HEK293 (cell line): ENCODE data around the gene CCNT1.

Source experiments
- KLF7 ChIP-seq: fragments of 450-650 bp; formaldehyde crosslinking; IDR thresholded peaks from 2 replicates; pipeline ENCODE4 v1.5.1; 2016; ENCODE audit warnings: missing biosample characterization, missing genetic modification characterization, borderline replicate concordance
- MYNN ChIP-seq: fragments of 450-650 bp; formaldehyde crosslinking; IDR thresholded peaks from 2 replicates; pipeline ENCODE4 v1.5.1; 2016; ENCODE audit warnings: missing biosample characterization, missing genetic modification characterization, borderline replicate concordance
- PRDM1 ChIP-seq: fragments of 450-650 bp; formaldehyde crosslinking; IDR thresholded peaks from 2 replicates; pipeline ENCODE4; 2016; ENCODE audit warnings: missing biosample characterization, missing genetic modification characterization
- ZBTB1 ChIP-seq: fragments of 450-650 bp; formaldehyde crosslinking; IDR thresholded peaks from 2 replicates; pipeline ENCODE4 v1.5.1; 2016; ENCODE audit warnings: missing biosample characterization, missing genetic modification characterization
- ZBTB7A ChIP-seq: fragments of 450-650 bp; formaldehyde crosslinking; IDR thresholded peaks from 2 replicates; pipeline ENCODE4 v1.5.1; 2016; ENCODE audit warnings: low read depth, missing biosample characterization, missing genetic modification characterization
- ZNF10 ChIP-seq: fragments of 450-650 bp; formaldehyde crosslinking; IDR thresholded peaks from 2 replicates; pipeline ENCODE4 v1.5.1; 2017; ENCODE audit warnings: missing biosample characterization, missing genetic modification characterization
- ZNF146 ChIP-seq: fragments of 450-650 bp; formaldehyde crosslinking; IDR thresholded peaks from 2 replicates; pipeline ENCODE4 v1.5.1; 2016; ENCODE audit warnings: missing biosample characterization, missing genetic modification characterization
- ZNF175 ChIP-seq: fragments of 450-650 bp; formaldehyde crosslinking; IDR thresholded peaks from 2 replicates; pipeline ENCODE4 v1.5.1; 2016; ENCODE audit warnings: missing biosample characterization, missing genetic modification characterization
- ZNF223 ChIP-seq: fragments of 450-650 bp; formaldehyde crosslinking; IDR thresholded peaks from 2 replicates; pipeline ENCODE4 v1.5.1; 2016; ENCODE audit warnings: missing biosample characterization, missing genetic modification characterization
- ZNF24 ChIP-seq: fragments of 450-650 bp; formaldehyde crosslinking; IDR thresholded peaks from 2 replicates; pipeline ENCODE4 v1.5.1; 2016; ENCODE audit warnings: missing biosample characterization, missing genetic modification characterization
- ZNF391 ChIP-seq: fragments of 450-650 bp; formaldehyde crosslinking; IDR thresholded peaks from 2 replicates; pipeline ENCODE4 v1.5.1; 2016; ENCODE audit warnings: low read depth, missing biosample characterization, missing genetic modification characterization, borderline replicate concordance
- ZNF426 ChIP-seq: fragments of 450-650 bp; formaldehyde crosslinking; IDR thresholded peaks from 2 replicates; pipeline ENCODE4 v1.5.1; 2017; ENCODE audit warnings: missing biosample characterization, missing genetic modification characterization, mild to moderate bottlenecking, inconsistent platforms, moderate library complexity
- ZNF660 ChIP-seq: fragments of 450-650 bp; IDR thresholded peaks from 2 replicates; pipeline ENCODE4 v1.5.1; 2018; ENCODE audit warnings: missing biosample characterization, mild to moderate bottlenecking, missing genetic modification characterization
- ZNF664 ChIP-seq: fragments of 450-650 bp; formaldehyde crosslinking; IDR thresholded peaks from 2 replicates; pipeline ENCODE4 v1.5.1; 2016; ENCODE audit warnings: missing biosample characterization, missing genetic modification characterization
- ZNF670 ChIP-seq: fragments of 450-650 bp; formaldehyde crosslinking; IDR thresholded peaks from 2 replicates; pipeline ENCODE4 v1.5.1; 2016; ENCODE audit warnings: missing biosample characterization, missing genetic modification characterization, low read depth
- ZNF707 ChIP-seq: fragments of 450-650 bp; formaldehyde crosslinking; IDR thresholded peaks from 2 replicates; pipeline ENCODE4 v1.5.1; 2016; ENCODE audit warnings: missing biosample characterization, missing genetic modification characterization
- ZNF76 ChIP-seq: fragments of 450-650 bp; formaldehyde crosslinking; IDR thresholded peaks from 2 replicates; pipeline ENCODE4; 2016; ENCODE audit warnings: low read depth, missing biosample characterization, missing genetic modification characterization, borderline replicate concordance
- ZNF776 ChIP-seq: fragments of 450-650 bp; formaldehyde crosslinking; IDR thresholded peaks from 2 replicates; pipeline ENCODE4 v1.5.0; 2017; ENCODE audit warnings: missing biosample characterization, missing genetic modification characterization, borderline replicate concordance
- TF ChIP-seq, protein P1 (sequence below): fragments of 450-650 bp; formaldehyde crosslinking; IDR thresholded peaks from 2 replicates; pipeline ENCODE4 v1.5.1; 2016; ENCODE audit warnings: missing biosample characterization, missing genetic modification characterization
- TF ChIP-seq, protein P2 (sequence below): fragments of 450-650 bp; formaldehyde crosslinking; optimal IDR thresholded peaks from 2 replicates; pipeline ENCODE3; 2016; ENCODE audit warnings: missing biosample characterization, mild to moderate bottlenecking, missing genetic modification characterization
- TF ChIP-seq, protein P3 (sequence below): fragments of 450-650 bp; IDR thresholded peaks from 2 replicates; pipeline ENCODE4 v1.5.1; 2018; ENCODE audit warnings: missing biosample characterization, mild to moderate bottlenecking, missing genetic modification characterization
- TF ChIP-seq, protein P4 (sequence below): fragments of 450-650 bp; IDR thresholded peaks from 2 replicates; pipeline ENCODE4 v1.5.1; 2018; ENCODE audit warnings: missing biosample characterization, missing genetic modification characterization
- TF ChIP-seq, protein P5 (sequence below): fragments of 450-650 bp; formaldehyde crosslinking; IDR thresholded peaks from 2 replicates; pipeline ENCODE4 v1.5.1; 2016; ENCODE audit warnings: missing biosample characterization, missing genetic modification characterization
- TF ChIP-seq, protein P6 (sequence below): fragments of 450-650 bp; formaldehyde crosslinking; IDR thresholded peaks from 2 replicates; pipeline ENCODE4 v1.5.1; 2016; ENCODE audit warnings: missing biosample characterization, missing genetic modification characterization, low read depth
- TF ChIP-seq, protein P7 (sequence below): fragments of 450-650 bp; formaldehyde crosslinking; IDR thresholded peaks from 2 replicates; pipeline ENCODE4 v1.5.1; 2016; ENCODE audit warnings: missing biosample characterization, missing genetic modification characterization

The CCNT1 gene

DNA sequence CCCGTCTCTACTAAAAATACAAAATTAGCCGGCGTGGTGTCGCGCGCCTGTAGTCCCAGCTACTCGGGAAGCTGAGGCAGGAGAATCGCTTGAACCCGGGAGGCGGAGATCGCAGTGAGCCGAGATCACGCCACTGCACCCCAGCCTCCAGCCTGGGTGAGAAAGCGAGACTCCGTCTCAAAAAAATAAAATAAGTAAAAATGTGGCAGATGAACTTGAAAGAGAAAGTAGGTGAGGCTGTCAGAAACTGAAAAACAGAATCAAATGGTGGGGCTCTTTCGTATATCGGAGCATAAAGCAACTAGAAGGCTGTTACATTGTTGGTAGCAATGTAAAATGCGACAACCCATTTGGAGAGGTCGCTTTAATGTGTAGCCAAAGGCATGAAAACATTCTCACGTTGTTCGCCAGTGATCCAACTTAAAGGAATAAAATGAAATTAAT, 767 bp upstream of the CCNT1 start (continued):
- TF ChIP-seq ZBTB7A (tag by site-specific recombination) (peak; percentile 6; the same call in 1 of the 2 replicates), PRDM1 (tag by site-specific recombination) (peak; percentile 42; the same call in 1 of the 2 replicates), ZNF146 (tag by site-specific recombination) (no peak), ZNF391 (tag by site-specific recombination) (peak; percentile 6; the same call in 1 of the 2 replicates), ZNF10 (no peak), ZNF76 (tag by site-specific recombination) (no peak), ZNF664 (tag by site-specific recombination) (peak; percentile 9; the same call in 1 of the 2 replicates), ZNF670 (tag by site-specific recombination) (no peak), MYNN (0 out of 2 replicates have a peak, but pooled peaks have one; percentile 4), ZNF776 (no peak), KLF7 (tag by site-specific recombination) (no peak), ZNF660 (tag by site-specific recombination) (no peak), ZBTB1 (0 out of 2 replicates have a peak, but pooled peaks have one; percentile 20), ZNF707 (peak; percentile 54; the same call in 1 of the 2 replicates), ZNF426 (tag by site-specific recombination) (no peak), ZNF24 (tag by site-specific recombination) (0 out of 2 replicates have a peak, but pooled peaks have one; percentile 43), ZNF223 (tag by site-specific recombination) (no peak), ZNF175 (tag by site-specific recombination) (no peak)
- TF ChIP-seq, protein P1, sequence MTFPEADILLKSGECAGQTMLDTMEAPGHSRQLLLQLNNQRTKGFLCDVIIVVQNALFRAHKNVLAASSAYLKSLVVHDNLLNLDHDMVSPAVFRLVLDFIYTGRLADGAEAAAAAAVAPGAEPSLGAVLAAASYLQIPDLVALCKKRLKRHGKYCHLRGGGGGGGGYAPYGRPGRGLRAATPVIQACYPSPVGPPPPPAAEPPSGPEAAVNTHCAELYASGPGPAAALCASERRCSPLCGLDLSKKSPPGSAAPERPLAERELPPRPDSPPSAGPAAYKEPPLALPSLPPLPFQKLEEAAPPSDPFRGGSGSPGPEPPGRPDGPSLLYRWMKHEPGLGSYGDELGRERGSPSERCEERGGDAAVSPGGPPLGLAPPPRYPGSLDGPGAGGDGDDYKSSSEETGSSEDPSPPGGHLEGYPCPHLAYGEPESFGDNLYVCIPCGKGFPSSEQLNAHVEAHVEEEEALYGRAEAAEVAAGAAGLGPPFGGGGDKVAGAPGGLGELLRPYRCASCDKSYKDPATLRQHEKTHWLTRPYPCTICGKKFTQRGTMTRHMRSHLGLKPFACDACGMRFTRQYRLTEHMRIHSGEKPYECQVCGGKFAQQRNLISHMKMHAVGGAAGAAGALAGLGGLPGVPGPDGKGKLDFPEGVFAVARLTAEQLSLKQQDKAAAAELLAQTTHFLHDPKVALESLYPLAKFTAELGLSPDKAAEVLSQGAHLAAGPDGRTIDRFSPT (tag by site-specific recombination) = no peak
- TF ChIP-seq, protein P2, sequence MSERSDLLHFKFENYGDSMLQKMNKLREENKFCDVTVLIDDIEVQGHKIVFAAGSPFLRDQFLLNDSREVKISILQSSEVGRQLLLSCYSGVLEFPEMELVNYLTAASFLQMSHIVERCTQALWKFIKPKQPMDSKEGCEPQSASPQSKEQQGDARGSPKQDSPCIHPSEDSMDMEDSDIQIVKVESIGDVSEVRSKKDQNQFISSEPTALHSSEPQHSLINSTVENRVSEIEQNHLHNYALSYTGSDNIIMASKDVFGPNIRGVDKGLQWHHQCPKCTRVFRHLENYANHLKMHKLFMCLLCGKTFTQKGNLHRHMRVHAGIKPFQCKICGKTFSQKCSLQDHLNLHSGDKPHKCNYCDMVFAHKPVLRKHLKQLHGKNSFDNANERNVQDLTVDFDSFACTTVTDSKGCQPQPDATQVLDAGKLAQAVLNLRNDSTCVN (tag by site-specific recombination) = peak; percentile 43
- TF ChIP-seq, protein P3, sequence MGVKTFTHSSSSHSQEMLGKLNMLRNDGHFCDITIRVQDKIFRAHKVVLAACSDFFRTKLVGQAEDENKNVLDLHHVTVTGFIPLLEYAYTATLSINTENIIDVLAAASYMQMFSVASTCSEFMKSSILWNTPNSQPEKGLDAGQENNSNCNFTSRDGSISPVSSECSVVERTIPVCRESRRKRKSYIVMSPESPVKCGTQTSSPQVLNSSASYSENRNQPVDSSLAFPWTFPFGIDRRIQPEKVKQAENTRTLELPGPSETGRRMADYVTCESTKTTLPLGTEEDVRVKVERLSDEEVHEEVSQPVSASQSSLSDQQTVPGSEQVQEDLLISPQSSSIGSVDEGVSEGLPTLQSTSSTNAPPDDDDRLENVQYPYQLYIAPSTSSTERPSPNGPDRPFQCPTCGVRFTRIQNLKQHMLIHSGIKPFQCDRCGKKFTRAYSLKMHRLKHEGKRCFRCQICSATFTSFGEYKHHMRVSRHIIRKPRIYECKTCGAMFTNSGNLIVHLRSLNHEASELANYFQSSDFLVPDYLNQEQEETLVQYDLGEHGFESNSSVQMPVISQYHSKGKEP = no peak
- TF ChIP-seq, protein P4, sequence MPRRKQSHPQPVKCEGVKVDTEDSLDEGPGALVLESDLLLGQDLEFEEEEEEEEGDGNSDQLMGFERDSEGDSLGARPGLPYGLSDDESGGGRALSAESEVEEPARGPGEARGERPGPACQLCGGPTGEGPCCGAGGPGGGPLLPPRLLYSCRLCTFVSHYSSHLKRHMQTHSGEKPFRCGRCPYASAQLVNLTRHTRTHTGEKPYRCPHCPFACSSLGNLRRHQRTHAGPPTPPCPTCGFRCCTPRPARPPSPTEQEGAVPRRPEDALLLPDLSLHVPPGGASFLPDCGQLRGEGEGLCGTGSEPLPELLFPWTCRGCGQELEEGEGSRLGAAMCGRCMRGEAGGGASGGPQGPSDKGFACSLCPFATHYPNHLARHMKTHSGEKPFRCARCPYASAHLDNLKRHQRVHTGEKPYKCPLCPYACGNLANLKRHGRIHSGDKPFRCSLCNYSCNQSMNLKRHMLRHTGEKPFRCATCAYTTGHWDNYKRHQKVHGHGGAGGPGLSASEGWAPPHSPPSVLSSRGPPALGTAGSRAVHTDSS (tag by site-specific recombination) = 0 out of 2 replicates have a peak, but pooled peaks have one; percentile 12
- TF ChIP-seq, protein P5, sequence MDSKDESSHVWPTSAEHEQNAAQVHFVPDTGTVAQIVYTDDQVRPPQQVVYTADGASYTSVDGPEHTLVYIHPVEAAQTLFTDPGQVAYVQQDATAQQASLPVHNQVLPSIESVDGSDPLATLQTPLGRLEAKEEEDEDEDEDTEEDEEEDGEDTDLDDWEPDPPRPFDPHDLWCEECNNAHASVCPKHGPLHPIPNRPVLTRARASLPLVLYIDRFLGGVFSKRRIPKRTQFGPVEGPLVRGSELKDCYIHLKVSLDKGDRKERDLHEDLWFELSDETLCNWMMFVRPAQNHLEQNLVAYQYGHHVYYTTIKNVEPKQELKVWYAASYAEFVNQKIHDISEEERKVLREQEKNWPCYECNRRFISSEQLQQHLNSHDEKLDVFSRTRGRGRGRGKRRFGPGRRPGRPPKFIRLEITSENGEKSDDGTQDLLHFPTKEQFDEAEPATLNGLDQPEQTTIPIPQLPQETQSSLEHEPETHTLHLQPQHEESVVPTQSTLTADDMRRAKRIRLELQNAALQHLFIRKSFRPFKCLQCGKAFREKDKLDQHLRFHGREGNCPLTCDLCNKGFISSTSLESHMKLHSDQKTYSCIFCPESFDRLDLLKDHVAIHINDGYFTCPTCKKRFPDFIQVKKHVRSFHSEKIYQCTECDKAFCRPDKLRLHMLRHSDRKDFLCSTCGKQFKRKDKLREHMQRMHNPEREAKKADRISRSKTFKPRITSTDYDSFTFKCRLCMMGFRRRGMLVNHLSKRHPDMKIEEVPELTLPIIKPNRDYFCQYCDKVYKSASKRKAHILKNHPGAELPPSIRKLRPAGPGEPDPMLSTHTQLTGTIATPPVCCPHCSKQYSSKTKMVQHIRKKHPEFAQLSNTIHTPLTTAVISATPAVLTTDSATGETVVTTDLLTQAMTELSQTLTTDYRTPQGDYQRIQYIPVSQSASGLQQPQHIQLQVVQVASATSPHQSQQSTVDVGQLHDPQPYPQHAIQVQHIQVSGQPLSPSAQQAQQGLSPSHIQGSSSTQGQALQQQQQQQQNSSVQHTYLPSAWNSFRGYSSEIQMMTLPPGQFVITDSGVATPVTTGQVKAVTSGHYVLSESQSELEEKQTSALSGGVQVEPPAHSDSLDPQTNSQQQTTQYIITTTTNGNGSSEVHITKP (tag by site-specific recombination) = no peak; the same call in 1 of the 2 replicates
- TF ChIP-seq, protein P6, sequence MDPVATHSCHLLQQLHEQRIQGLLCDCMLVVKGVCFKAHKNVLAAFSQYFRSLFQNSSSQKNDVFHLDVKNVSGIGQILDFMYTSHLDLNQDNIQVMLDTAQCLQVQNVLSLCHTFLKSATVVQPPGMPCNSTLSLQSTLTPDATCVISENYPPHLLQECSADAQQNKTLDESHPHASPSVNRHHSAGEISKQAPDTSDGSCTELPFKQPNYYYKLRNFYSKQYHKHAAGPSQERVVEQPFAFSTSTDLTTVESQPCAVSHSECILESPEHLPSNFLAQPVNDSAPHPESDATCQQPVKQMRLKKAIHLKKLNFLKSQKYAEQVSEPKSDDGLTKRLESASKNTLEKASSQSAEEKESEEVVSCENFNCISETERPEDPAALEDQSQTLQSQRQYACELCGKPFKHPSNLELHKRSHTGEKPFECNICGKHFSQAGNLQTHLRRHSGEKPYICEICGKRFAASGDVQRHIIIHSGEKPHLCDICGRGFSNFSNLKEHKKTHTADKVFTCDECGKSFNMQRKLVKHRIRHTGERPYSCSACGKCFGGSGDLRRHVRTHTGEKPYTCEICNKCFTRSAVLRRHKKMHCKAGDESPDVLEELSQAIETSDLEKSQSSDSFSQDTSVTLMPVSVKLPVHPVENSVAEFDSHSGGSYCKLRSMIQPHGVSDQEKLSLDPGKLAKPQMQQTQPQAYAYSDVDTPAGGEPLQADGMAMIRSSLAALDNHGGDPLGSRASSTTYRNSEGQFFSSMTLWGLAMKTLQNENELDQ (tag by site-specific recombination) = no peak
- TF ChIP-seq, protein P7, sequence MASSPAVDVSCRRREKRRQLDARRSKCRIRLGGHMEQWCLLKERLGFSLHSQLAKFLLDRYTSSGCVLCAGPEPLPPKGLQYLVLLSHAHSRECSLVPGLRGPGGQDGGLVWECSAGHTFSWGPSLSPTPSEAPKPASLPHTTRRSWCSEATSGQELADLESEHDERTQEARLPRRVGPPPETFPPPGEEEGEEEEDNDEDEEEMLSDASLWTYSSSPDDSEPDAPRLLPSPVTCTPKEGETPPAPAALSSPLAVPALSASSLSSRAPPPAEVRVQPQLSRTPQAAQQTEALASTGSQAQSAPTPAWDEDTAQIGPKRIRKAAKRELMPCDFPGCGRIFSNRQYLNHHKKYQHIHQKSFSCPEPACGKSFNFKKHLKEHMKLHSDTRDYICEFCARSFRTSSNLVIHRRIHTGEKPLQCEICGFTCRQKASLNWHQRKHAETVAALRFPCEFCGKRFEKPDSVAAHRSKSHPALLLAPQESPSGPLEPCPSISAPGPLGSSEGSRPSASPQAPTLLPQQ = 0 out of 2 replicates have a peak, but pooled peaks have one; percentile 3
